ENCODE data around the gene HCAR1.
"Not testable (repeated sequence)": the region's sequence is repeated elsewhere in the genome, so short reads cannot be mapped to it uniquely, and the experiment has no call there.

The HCAR1 gene

GRCh38 chr12:122716658-122717057 is 14.0 kb downstream of the HCAR1 start, which contains the start of gene HCAR3:
Gene HCAR3 (minus strand): TSS chr12:122716811. CDS start chr12:122716737, 74 bp downstream.
- DNase-seq = peak; percentile 71

- DNase-seq = not testable (repeated sequence)
Observed at GRCh38 chr12:122715211-122715610, 15.4 kb downstream of the HCAR1 start.

GRCh38 chr12:122713491-122714188 is 17.0 kb downstream of the HCAR1 start:
- not testable (repeated sequence) for DNase-seq

GRCh38 chr12:122711266-122711665 is 19.4 kb downstream of the HCAR1 start:
- DNase-seq = peak; percentile 29

GRCh38 chr12:122710341-122710740 is 20.3 kb downstream of the HCAR1 start:
- not testable (repeated sequence) for DNase-seq

GRCh38 chr12:122709287-122709686 is 21.4 kb downstream of the HCAR1 start:
- DNase-seq = not testable (repeated sequence)

- not testable (repeated sequence) for DNase-seq
Observed at GRCh38 chr12:122703841-122704240, 26.8 kb downstream of the HCAR1 start.

GRCh38 chr12:122702890-122703611 is 27.6 kb downstream of the HCAR1 start, which contains the start of gene HCAR2:
Gene HCAR2 (minus strand): TSS chr12:122703357. CDS start chr12:122703283, 74 bp downstream.
- DNase-seq = peak; percentile 61

GRCh38 chr12:122701481-122701880 is 29.2 kb downstream of the HCAR1 start:
- not testable (repeated sequence) for DNase-seq

GRCh38 chr12:122700038-122700710 is 30.5 kb downstream of the HCAR1 start:
- DNase-seq = not testable (repeated sequence)

- not testable (repeated sequence) for DNase-seq
Observed at GRCh38 chr12:122696922-122697321, 33.7 kb downstream of the HCAR1 start.

GRCh38 chr12:122691566-122691965 is 39.1 kb downstream of the HCAR1 start:
- DNase-seq = no peak

- DNase-seq = no peak
Observed at GRCh38 chr12:122688291-122688690, 42.4 kb downstream of the HCAR1 start.

GRCh38 chr12:122687086-122687485 is 43.6 kb downstream of the HCAR1 start:
- DNase-seq = no peak

GRCh38 chr12:122686538-122686937 is 44.1 kb downstream of the HCAR1 start:
- no peak for DNase-seq

GRCh38 chr12:122684297-122684813 is 46.3 kb downstream of the HCAR1 start:
- DNase-seq = no peak

- peak; percentile 41 for DNase-seq
Observed at GRCh38 chr12:122681814-122682213, 48.8 kb downstream of the HCAR1 start.

GRCh38 chr12:122680989-122681388 is 49.7 kb downstream of the HCAR1 start:
- not testable (repeated sequence) for DNase-seq

GRCh38 chr12:122676781-122677180 is 53.9 kb downstream of the HCAR1 start:
- not testable (repeated sequence) for DNase-seq

Measured in CD4-positive, alpha-beta T cell treated with Interleukin-15 for 1 hour (primary cell).